IMR-90 (cell line): Measurements from ENCODE around the gene PRKAG2.
A peak's percentile ranks its signal among the peaks of the same experiment; 100 is the strongest.

ENCODE experiments used
- BHLHE40 ChIP-seq: fragments of 150-350 bp; IDR thresholded peaks from 2 replicates; pipeline ENCODE4 v1.6.1; 2016; ENCODE audit warnings: mild to moderate bottlenecking, low read depth, low read length
- CEBPB ChIP-seq: IDR thresholded peaks from 2 replicates; pipeline ENCODE4 v1.6.1; 2012; ENCODE audit warnings: low read depth, low read length, improper control_type of control experiment
- CHD1 ChIP-seq: IDR thresholded peaks from 2 replicates; pipeline ENCODE4 v1.6.1; 2012; ENCODE audit warnings: low read depth, low read length, improper control_type of control experiment
- CTCF ChIP-seq: conservative IDR thresholded peaks from 2 replicates; pipeline ENCODE4 v1.5.1; 2012; ENCODE audit warnings: mild to moderate bottlenecking, low read depth, low read length, improper control_type of control experiment
- ELK1 ChIP-seq: fragments of 150-350 bp; IDR thresholded peaks from 2 replicates; pipeline ENCODE4 v1.6.1; 2016; ENCODE audit warnings: low read depth, mild to moderate bottlenecking, low read length, moderate library complexity, borderline replicate concordance
- MAFK ChIP-seq: IDR thresholded peaks from 2 replicates; pipeline ENCODE4 v1.6.1; 2012; ENCODE audit warnings: low read depth, low read length, improper control_type of control experiment
- MXI1 ChIP-seq: IDR thresholded peaks from 2 replicates; pipeline ENCODE4 v1.6.1; 2012; ENCODE audit warnings: low read depth, mild to moderate bottlenecking, low read length, moderate library complexity, borderline replicate concordance
- NFE2L2 ChIP-seq: fragments of 150-350 bp; IDR thresholded peaks from 2 replicates; pipeline ENCODE4 v1.6.1; 2016; ENCODE audit warnings: low read depth, mild to moderate bottlenecking, low read length
- POLR2A ChIP-seq: IDR thresholded peaks from 2 replicates; pipeline ENCODE4 v1.6.1; 2012; ENCODE audit warnings: mild to moderate bottlenecking, low read depth, low read length
- RAD21 ChIP-seq: IDR thresholded peaks from 2 replicates; pipeline ENCODE4 v1.6.1; 2012; ENCODE audit warnings: low read length, improper control_type of control experiment
- RCOR1 ChIP-seq: IDR thresholded peaks from 2 replicates; pipeline ENCODE4 v1.6.1; 2012; ENCODE audit warnings: mild to moderate bottlenecking, low read length, improper control_type of control experiment; ENCODE audit not compliant: insufficient replicate concordance
- RFX5 ChIP-seq: IDR thresholded peaks from 2 replicates; pipeline ENCODE4 v1.8.0; 2012; ENCODE audit warnings: low read depth, mild to moderate bottlenecking, low read length, moderate library complexity
- SMC3 ChIP-seq: fragments of 150-350 bp; IDR thresholded peaks from 2 replicates; pipeline ENCODE4 v1.6.1; 2016; ENCODE audit warnings: low read depth, mild to moderate bottlenecking, antibody characterized with exemption, low read length, moderate library complexity
- TF ChIP-seq, protein P1 (sequence below): fragments of 150-350 bp; IDR thresholded peaks from 2 replicates; pipeline ENCODE4 v1.6.1; 2017; ENCODE audit warnings: mild to moderate bottlenecking, antibody characterized with exemption, low read length, low read depth

- TF ChIP-seq CTCF, result no peak
- no peak for TF ChIP-seq MXI1
- TF ChIP-seq RFX5, result no peak
- TF ChIP-seq BHLHE40, result no peak
- no peak for TF ChIP-seq RAD21
- TF ChIP-seq CEBPB, result peak; percentile 77; the same call in 1 of the 2 replicates
- TF ChIP-seq POLR2A, result no peak
- no peak for TF ChIP-seq NFE2L2
- TF ChIP-seq, protein P1, sequence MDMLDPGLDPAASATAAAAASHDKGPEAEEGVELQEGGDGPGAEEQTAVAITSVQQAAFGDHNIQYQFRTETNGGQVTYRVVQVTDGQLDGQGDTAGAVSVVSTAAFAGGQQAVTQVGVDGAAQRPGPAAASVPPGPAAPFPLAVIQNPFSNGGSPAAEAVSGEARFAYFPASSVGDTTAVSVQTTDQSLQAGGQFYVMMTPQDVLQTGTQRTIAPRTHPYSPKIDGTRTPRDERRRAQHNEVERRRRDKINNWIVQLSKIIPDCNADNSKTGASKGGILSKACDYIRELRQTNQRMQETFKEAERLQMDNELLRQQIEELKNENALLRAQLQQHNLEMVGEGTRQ, result no peak
- no peak for TF ChIP-seq MAFK
- TF ChIP-seq ELK1, result no peak
- TF ChIP-seq CHD1, result no peak
- TF ChIP-seq RCOR1, result no peak
- TF ChIP-seq SMC3, result no peak
These were observed 177.0 kb downstream of the PRKAG2 start for GRCh38 chr7:151699928-151700319.
